22Rv1 (cell line): Measurements from ENCODE around the gene ATP23.

Experiments
- ZFX ChIP-seq: fragments of 450-650 bp; IDR thresholded peaks from 2 replicates; pipeline ENCODE4 v1.6.1; 2017; ENCODE audit warnings: antibody characterized with exemption, borderline replicate concordance
- TF ChIP-seq, protein P1 (sequence below): fragments of 450-650 bp; IDR thresholded peaks from 2 replicates; pipeline ENCODE4 v1.5.1; 2017; ENCODE audit warnings: mild to moderate bottlenecking

- TF ChIP-seq, protein P1, sequence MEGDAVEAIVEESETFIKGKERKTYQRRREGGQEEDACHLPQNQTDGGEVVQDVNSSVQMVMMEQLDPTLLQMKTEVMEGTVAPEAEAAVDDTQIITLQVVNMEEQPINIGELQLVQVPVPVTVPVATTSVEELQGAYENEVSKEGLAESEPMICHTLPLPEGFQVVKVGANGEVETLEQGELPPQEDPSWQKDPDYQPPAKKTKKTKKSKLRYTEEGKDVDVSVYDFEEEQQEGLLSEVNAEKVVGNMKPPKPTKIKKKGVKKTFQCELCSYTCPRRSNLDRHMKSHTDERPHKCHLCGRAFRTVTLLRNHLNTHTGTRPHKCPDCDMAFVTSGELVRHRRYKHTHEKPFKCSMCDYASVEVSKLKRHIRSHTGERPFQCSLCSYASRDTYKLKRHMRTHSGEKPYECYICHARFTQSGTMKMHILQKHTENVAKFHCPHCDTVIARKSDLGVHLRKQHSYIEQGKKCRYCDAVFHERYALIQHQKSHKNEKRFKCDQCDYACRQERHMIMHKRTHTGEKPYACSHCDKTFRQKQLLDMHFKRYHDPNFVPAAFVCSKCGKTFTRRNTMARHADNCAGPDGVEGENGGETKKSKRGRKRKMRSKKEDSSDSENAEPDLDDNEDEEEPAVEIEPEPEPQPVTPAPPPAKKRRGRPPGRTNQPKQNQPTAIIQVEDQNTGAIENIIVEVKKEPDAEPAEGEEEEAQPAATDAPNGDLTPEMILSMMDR = no peak
- no peak for TF ChIP-seq ZFX
These were observed 527 bp upstream of the ATP23 start for GRCh38 chr12:57940915-57941164.
